H1 (cell line): Measurements from ENCODE around the gene MIPEP. TPM values are rescaled to one million over a fixed set of nuclear protein-coding genes. Genes with fewer than 3 reads are reported as not detected.

Experiments used
- BCL11A ChIP-seq, 2 experiments: IDR thresholded peaks; one replicate each; pipeline ENCODE4 v1.6.1; 2011; ENCODE audit warnings: low read depth in 2 of 2, low read length in 2 of 2, mild to moderate bottlenecking in 2 of 2
- BRCA1 ChIP-seq: IDR thresholded peaks from 2 replicates; pipeline ENCODE4 v1.6.1; 2012; ENCODE audit warnings: low read depth, low read length, improper control_type of control experiment
- polyA plus RNA-seq, 7 experiments: library from polyadenylated mRNA; depleted of rRNA in 3 of 7; stranded (reverse) in 5 of 7; unstranded in 2 of 7; fragments of >200 nt in 5 of 7; fragments of 200-250 nt in 2 of 7; gene quantifications; 1 replicate in 5 of 7; 2 replicates in 1 of 7; 4 replicates in 1 of 7; pipeline versions ENCODE4 v1.2.1 to v1.2.3, GENCODE V29; 2011 to 2013; ENCODE audit warnings: missing spikeins in 2 of 7, mixed read lengths in 2 of 7
- total RNA-seq: library from RNA; stranded (reverse); fragmentation: NEBNext Ultra II Directional; extraction: Animal tissue kit (Norgen Biotek cat#: 25700); gene quantifications from 2 replicates; pipeline ENCODE4 v1.2.1, GENCODE V29; 2021
- TF ChIP-seq, protein P1 (sequence below): fragments of 300-600 bp; sonication (generic); IDR thresholded peaks from 2 replicates; pipeline ENCODE4 v1.7.1; 2012; ENCODE audit warnings: low read length, moderate library complexity, mild to moderate bottlenecking, inconsistent platforms; ENCODE audit not compliant: insufficient replicate concordance

Gene MIPEP
- total and polyA plus RNA-seq, 2 of the 8 experiments (the other 6 are each of a cell fraction or from before 2014, with no cell fraction given) = 24.0 to 24.2 TPM

DNA sequence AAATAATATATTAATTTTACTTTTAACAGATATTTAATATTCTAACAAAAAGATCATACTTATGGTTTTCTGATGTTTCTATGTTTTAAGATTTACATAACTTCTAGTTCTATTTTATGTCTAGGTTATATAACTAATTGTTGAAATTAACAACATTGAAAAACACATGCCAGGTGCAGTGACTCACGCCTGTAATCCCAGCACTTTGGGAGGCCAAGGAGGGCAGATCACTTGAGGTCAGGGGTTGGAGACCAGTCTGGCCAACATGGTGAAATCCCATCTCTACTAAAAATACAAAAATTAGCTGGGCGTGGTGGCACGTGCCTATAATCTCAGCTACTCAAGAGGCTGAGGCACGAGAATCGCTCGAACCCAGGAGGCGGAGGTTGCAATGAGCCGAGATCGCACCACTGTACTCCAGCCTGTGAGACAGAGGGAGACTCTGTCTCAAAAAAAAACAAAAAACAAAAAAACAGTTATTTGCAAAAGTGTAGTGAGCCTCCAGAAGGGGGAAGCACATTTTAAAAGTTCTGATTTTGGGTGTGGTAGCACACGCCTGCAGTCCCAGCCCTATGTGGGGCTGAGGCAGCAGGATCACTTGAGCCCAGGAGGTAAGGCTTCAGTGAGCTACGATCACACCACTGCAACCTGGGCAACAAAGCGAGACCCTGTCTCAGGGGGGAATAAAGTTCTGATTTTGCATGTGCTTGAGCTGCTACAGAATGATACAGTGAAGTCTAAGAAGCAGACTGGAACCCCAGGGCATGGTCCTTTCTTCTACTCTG, 18.7 kb downstream of the MIPEP start (continued):
- TF ChIP-seq, protein P1, sequence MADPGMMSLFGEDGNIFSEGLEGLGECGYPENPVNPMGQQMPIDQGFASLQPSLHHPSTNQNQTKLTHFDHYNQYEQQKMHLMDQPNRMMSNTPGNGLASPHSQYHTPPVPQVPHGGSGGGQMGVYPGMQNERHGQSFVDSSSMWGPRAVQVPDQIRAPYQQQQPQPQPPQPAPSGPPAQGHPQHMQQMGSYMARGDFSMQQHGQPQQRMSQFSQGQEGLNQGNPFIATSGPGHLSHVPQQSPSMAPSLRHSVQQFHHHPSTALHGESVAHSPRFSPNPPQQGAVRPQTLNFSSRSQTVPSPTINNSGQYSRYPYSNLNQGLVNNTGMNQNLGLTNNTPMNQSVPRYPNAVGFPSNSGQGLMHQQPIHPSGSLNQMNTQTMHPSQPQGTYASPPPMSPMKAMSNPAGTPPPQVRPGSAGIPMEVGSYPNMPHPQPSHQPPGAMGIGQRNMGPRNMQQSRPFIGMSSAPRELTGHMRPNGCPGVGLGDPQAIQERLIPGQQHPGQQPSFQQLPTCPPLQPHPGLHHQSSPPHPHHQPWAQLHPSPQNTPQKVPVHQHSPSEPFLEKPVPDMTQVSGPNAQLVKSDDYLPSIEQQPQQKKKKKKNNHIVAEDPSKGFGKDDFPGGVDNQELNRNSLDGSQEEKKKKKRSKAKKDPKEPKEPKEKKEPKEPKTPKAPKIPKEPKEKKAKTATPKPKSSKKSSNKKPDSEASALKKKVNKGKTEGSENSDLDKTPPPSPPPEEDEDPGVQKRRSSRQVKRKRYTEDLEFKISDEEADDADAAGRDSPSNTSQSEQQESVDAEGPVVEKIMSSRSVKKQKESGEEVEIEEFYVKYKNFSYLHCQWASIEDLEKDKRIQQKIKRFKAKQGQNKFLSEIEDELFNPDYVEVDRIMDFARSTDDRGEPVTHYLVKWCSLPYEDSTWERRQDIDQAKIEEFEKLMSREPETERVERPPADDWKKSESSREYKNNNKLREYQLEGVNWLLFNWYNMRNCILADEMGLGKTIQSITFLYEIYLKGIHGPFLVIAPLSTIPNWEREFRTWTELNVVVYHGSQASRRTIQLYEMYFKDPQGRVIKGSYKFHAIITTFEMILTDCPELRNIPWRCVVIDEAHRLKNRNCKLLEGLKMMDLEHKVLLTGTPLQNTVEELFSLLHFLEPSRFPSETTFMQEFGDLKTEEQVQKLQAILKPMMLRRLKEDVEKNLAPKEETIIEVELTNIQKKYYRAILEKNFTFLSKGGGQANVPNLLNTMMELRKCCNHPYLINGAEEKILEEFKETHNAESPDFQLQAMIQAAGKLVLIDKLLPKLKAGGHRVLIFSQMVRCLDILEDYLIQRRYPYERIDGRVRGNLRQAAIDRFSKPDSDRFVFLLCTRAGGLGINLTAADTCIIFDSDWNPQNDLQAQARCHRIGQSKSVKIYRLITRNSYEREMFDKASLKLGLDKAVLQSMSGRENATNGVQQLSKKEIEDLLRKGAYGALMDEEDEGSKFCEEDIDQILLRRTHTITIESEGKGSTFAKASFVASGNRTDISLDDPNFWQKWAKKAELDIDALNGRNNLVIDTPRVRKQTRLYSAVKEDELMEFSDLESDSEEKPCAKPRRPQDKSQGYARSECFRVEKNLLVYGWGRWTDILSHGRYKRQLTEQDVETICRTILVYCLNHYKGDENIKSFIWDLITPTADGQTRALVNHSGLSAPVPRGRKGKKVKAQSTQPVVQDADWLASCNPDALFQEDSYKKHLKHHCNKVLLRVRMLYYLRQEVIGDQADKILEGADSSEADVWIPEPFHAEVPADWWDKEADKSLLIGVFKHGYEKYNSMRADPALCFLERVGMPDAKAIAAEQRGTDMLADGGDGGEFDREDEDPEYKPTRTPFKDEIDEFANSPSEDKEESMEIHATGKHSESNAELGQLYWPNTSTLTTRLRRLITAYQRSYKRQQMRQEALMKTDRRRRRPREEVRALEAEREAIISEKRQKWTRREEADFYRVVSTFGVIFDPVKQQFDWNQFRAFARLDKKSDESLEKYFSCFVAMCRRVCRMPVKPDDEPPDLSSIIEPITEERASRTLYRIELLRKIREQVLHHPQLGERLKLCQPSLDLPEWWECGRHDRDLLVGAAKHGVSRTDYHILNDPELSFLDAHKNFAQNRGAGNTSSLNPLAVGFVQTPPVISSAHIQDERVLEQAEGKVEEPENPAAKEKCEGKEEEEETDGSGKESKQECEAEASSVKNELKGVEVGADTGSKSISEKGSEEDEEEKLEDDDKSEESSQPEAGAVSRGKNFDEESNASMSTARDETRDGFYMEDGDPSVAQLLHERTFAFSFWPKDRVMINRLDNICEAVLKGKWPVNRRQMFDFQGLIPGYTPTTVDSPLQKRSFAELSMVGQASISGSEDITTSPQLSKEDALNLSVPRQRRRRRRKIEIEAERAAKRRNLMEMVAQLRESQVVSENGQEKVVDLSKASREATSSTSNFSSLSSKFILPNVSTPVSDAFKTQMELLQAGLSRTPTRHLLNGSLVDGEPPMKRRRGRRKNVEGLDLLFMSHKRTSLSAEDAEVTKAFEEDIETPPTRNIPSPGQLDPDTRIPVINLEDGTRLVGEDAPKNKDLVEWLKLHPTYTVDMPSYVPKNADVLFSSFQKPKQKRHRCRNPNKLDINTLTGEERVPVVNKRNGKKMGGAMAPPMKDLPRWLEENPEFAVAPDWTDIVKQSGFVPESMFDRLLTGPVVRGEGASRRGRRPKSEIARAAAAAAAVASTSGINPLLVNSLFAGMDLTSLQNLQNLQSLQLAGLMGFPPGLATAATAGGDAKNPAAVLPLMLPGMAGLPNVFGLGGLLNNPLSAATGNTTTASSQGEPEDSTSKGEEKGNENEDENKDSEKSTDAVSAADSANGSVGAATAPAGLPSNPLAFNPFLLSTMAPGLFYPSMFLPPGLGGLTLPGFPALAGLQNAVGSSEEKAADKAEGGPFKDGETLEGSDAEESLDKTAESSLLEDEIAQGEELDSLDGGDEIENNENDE = no peak
- TF ChIP-seq BRCA1 = no peak
- no peak for TF ChIP-seq BCL11A (IDR thresholded peaks at IDR 0.05; ENCODE audit: low read depth in 2 of 2, low read length in 2 of 2)
